Astrocyte (in vitro differentiated cells and primary cell): ENCODE results near the gene AIPL1.

Source experiments
- EZH2 ChIP-seq: IDR thresholded peaks from 2 replicates; pipeline ENCODE4 v1.6.1; 2012; ENCODE audit warnings: mild to moderate bottlenecking, low read length, inconsistent platforms; ENCODE audit not compliant: insufficient read depth
- TF ChIP-seq, protein P1 (sequence below): IDR thresholded peaks from 2 replicates; pipeline ENCODE4 v1.5.1; 2011; ENCODE audit warnings: low read depth, mild to moderate bottlenecking, inconsistent platforms, low read length, moderate library complexity; ENCODE audit not compliant: insufficient read depth

DNA sequence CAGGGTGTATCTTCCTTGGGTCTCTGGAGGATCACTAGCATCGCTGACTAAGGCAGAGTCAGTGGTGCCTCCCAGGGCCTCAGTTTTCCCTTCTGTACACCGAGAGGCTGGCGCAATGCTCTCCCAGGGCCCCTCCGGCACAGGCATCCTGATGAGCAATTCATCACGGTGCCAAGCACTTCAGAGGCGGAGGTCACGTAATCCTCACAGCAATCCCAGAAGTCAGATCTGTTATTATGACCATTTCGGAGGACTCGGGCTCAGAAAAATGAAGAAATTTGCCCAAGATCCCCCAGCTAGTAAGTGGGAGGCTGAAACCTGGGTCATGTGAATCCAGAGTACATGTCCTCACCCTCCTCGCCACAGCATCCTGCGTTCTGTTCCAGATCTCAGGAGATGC, 46.5 kb downstream of the AIPL1 start:
- TF ChIP-seq, protein P1, sequence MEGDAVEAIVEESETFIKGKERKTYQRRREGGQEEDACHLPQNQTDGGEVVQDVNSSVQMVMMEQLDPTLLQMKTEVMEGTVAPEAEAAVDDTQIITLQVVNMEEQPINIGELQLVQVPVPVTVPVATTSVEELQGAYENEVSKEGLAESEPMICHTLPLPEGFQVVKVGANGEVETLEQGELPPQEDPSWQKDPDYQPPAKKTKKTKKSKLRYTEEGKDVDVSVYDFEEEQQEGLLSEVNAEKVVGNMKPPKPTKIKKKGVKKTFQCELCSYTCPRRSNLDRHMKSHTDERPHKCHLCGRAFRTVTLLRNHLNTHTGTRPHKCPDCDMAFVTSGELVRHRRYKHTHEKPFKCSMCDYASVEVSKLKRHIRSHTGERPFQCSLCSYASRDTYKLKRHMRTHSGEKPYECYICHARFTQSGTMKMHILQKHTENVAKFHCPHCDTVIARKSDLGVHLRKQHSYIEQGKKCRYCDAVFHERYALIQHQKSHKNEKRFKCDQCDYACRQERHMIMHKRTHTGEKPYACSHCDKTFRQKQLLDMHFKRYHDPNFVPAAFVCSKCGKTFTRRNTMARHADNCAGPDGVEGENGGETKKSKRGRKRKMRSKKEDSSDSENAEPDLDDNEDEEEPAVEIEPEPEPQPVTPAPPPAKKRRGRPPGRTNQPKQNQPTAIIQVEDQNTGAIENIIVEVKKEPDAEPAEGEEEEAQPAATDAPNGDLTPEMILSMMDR: no peak
- no peak for TF ChIP-seq EZH2
